PC-9 (cell line): ENCODE measurements around the gene DSCAM.

Experiments used
- CTCF ChIP-seq: fragments of 200-600 bp; sonication (generic); conservative IDR thresholded peaks from 2 replicates; pipeline ENCODE4 v1.6.1; 2017; ENCODE audit warnings: mixed run types, antibody characterized with exemption, mild to moderate bottlenecking, moderate library complexity
- EZH2 ChIP-seq: fragments of 200-600 bp; sonication (generic); IDR thresholded peaks from 2 replicates; pipeline ENCODE4 v1.8.0; 2017; ENCODE audit warnings: antibody characterized with exemption, low read depth

- TF ChIP-seq CTCF (no peak), EZH2 (no peak)
These were observed 92.5 kb downstream of the DSCAM start for GRCh38 chr21:40754466-40754865.
